ENCODE results near the gene EIF5A2.

DNA sequence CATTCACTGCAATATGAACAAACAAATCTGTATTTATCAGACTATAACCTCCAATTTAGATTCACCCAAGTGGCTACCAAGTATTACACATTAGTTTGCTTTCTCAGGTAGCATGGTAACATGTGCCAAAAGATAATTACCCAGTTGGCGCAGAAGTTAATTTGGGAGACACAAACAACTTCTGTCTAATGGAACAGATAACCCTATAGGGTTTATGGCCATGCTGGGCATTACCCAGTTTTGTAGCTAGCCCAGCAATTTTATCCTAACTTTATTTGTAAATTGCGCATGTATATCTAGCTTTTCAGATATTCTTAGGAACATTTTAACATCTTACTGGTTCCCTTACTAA is 39.2 kb downstream of the EIF5A2 start:
- TF ChIP-seq POLR2AphosphoS5 (IDR thresholded peaks at IDR 0.05), result no peak
- TF ChIP-seq, protein P1, sequence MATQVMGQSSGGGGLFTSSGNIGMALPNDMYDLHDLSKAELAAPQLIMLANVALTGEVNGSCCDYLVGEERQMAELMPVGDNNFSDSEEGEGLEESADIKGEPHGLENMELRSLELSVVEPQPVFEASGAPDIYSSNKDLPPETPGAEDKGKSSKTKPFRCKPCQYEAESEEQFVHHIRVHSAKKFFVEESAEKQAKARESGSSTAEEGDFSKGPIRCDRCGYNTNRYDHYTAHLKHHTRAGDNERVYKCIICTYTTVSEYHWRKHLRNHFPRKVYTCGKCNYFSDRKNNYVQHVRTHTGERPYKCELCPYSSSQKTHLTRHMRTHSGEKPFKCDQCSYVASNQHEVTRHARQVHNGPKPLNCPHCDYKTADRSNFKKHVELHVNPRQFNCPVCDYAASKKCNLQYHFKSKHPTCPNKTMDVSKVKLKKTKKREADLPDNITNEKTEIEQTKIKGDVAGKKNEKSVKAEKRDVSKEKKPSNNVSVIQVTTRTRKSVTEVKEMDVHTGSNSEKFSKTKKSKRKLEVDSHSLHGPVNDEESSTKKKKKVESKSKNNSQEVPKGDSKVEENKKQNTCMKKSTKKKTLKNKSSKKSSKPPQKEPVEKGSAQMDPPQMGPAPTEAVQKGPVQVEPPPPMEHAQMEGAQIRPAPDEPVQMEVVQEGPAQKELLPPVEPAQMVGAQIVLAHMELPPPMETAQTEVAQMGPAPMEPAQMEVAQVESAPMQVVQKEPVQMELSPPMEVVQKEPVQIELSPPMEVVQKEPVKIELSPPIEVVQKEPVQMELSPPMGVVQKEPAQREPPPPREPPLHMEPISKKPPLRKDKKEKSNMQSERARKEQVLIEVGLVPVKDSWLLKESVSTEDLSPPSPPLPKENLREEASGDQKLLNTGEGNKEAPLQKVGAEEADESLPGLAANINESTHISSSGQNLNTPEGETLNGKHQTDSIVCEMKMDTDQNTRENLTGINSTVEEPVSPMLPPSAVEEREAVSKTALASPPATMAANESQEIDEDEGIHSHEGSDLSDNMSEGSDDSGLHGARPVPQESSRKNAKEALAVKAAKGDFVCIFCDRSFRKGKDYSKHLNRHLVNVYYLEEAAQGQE (IDR thresholded peaks at IDR 0.05; ENCODE audit: borderline replicate concordance), result no peak
